ENCODE measurements around the gene ROBO2.
"Not testable (repeated sequence)": the region's sequence is repeated elsewhere in the genome, so short reads cannot be mapped to it uniquely, and the experiment has no call there.

ROBO2 gene

DNA sequence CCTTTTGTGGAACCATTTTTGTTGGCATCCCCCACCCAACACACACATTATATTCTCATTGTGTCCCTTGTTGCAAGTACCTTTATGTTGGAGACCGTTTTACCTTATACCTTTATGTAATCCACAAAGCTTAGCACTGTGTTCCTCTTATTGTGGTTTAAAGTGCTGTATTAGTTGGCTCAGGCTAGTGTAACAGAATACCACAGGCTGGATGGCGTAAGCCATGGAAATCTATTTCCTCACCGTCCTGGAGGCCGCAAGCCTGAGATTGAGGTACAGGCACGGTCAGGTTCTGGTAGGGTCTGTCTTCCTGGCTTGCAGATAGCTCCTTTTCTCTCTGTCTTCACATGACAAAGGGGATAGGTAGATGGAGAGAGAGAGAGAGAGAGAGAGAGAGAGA lies 302.8 kb downstream of the ROBO2 start:
- no peak for DNase-seq

DNA sequence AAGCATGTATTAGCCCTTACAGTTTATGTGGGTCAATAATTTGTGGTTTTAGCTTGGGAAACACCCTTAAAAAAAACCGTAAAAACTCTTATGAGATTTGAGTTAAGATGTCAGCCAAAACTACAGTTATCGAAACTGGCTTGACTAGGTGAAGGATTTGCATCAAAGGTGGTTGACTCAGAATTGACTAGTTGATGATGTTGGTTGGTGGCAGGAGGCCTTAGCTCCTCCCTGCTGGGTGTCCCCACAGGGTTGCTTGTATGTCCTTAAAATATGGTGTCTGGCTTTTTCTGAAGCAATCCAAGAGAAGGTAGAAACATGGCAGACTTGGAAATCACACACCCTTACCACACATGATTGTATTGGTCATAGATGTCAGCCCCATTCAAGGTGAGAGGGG lies 305.1 kb downstream of the ROBO2 start:
- no peak for DNase-seq

DNA sequence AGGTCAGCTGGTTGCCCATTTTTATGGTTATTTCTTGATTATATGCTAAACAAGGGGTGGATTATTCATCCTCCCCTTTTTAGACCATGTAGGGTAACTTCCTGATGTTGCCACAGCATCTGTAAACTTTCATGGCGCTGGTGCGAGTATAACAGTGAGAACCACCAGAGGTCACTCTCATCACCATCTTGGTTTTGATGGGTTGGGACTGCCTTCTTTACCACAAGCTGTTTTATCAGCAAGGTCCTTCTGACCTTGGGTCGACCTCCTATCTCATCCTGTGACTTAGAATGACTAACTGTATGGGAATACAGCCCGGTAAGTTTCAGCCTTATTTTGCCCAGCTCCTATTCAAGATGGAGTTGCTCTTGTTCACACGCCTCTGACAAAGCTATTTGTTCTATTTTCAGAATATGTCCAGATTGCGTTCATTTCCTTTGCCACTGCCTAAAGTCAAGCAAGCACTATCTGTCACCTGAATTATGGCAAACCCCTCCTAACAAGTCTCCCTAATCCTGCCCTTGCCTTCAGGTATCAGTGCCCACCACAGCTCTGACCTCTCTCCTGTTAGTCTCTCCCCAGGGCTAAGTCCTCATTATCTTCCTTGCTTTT lies 308.5 kb downstream of the ROBO2 start:
- no peak for DNase-seq

DNA sequence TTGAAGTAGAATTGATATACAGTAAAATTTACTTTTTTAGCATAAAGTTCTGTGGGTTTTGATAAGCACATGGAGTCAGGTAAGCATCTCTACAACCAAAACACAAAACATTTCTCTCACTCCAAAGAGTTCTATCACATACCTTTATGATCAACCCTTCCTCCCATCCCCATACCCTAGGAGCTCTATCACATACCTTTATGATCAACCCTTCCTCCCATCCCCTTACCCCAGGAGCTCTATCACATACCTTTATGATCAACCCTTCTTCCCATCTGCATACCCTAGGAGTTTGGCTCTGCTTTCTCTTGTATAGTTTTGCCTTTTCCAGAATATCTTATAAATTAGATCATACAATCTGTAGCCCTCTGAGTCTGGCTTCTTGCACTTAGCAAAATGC lies 315.1 kb downstream of the ROBO2 start:
- DNase-seq, result no peak

DNA sequence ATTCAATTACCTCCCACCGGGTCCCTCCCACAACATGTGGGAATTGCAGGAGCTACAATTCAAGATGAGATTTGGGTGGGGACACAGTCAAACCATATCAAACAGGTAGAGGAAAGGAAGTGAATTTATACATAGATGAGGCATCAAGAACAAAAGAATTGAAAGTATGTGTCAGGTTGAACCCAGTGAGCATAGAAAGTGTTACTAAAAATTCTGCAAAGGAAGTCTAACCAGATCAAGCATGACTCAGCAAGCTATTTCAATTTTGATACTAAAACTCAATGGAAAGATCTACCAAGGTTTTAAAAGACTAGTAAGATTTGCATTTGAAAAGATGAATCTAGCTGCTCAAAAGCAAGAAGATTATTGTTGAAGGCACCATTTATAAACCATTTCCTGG lies 323.0 kb downstream of the ROBO2 start:
- no peak for DNase-seq

DNA sequence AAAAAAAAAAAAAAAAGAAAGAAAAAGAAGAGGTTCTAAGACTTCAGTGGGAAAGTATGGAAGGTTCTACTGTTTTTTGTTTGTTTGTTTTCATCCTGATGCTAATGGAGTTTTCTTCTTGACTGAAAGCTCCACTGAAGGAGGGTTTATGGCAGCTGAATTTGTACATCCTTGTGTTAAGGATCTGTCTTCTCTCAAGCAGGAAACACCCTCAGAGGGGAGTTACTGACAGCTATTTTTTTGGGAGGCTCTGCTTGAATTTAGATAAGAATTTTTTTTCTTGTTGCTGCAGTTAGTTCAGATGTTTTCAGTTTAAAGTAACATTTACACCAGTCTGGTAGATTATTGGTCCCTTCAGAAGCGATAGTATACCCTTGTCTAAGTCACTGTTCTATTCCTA lies 325.3 kb downstream of the ROBO2 start:
- DNase-seq, result no peak

DNA sequence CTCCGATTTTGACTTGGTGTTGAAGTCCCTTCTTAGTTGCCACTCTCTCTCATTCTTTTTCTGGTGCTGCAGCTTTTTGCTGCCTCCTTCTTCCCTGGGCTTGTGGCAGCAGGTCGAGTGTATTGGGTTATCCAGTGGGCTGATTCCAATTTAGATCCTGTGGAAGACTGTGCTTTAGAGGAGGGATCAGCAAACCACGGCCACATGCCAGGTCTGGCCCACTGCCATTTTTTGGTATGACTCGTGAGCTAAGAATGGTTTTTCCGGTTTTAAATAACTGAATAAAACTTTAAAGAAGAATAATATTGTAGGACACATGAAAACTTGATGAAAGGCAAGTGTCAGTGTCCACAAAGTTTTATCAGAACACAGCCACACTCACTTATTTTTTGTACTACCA lies 330.5 kb downstream of the ROBO2 start:
- DNase-seq, result no peak

DNA sequence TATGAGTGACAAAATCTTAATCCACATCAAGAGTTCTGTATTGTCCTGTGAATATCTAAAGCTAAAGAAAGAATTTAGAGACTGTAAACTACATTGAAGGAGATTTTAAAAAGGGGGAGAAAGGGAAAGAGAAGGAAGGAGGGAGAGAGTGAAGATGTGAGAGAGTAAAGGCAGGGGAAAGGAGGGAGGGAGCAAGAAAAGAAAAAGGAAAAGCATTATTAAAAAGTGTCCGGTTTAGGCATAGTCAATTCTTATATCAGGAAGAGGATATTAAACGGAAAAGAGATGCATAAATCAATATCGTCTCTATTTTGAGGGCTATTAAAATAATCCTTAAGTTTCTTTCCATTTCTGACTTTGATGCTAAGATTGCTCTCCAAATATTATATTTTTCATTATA lies 332.1 kb downstream of the ROBO2 start:
- no peak for DNase-seq

DNA sequence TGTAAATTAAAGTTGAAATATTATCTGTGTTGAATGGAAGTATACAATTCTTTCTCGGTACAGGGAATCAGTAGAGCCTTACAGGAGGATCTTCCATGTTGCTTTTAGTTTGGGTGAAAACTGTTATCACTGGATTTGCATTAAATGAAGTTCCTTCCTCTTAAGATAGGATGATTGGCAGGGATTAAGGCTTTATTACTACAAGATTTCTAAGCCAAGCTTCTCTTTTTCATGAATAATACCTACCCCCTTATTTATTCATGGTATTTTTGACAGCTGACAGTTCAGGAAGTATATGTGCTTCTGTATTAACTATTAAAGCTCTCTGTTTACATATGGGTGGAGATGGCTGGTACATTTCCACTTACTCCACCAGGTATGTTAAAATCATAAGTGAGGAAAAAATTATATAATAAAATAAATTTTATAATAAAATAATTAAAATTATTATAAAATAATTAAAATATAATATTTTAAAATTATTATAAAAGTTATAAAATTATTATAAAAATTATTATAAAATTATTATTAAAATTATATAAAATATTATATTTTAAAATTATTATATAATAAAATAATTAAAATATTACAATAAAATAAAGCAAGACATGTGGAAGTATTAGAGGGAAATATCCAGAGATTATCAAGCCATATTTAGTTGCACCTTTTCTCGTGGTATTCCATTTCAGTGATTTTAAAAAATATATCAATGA lies 332.9 kb downstream of the ROBO2 start:
- DNase-seq, result no peak

DNA sequence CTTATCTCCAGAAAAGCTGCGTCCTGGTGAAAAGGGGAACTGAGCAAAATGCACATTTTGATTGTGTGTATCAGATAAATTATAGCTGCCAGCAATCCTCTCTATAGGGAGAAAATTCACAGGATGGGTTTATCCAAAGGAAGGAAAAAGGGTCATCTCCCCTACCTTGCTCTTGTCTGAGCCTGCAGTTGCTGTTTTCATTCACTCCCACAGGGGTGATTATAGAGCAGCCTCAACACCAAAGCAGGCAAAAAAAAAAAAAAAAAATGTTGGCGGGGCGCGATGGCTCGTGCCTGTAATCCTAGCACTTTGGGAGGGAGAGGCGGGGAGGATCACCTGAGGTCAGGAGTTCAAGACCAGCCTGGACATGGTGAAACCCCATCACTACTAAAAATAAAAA lies 333.7 kb downstream of the ROBO2 start:
- DNase-seq, result no peak

DNA sequence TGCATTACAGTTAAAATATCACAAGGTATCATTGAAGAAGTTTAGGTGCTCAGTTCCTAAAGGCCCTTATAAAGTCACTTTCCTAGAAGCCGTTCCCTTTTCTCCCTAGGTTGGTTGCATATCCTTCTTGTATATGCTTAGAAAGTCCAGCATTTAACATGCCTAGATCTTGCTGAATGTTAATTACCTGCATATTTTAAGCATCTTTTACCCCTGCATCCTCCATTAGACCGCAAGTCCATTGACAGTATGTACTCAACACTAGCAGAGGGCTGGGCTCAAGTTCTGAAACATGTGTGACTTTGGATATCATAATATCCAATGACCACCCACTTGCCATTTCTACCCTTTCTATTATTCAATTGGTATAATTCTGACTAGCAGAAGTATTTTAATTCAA lies 336.6 kb downstream of the ROBO2 start:
- no peak for DNase-seq

DNA sequence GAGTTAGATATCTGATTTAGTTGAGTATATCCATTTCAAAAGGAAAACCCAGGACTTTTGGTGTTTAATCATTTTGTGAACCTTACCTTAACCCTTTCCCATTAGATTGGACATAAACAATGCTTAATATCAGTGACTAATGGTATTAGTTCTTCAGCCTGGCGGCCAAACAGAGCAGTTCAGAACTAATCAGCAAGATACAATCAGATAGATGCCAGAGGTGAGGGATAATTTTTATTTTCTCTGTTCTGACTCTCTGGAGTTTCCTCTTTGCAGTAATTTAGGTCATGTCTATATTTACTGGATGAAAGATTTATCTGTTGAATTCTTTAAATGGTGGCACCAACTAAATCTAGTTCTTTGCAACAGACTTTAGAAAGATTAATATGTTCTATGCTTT lies 337.8 kb downstream of the ROBO2 start:
- no peak for DNase-seq

DNA sequence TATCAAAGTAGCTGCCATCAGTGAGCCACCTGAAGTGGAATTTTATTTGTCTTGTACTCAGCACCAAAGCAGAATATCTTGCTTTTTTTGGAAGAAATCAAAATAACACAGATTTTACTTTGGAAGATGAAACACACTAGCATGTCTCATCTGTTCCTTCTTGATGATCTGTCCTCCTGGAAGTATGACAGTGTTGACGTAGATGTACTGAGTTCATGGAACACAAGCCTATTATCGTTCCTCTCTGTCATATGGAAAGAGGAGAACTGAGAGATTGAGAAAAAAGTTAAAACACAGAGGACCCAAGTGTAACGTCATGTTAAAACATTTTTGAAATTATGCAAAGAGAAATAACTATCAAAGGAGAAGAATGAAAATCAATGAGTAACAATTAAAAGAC lies 340.2 kb downstream of the ROBO2 start:
- DNase-seq, result no peak

DNA sequence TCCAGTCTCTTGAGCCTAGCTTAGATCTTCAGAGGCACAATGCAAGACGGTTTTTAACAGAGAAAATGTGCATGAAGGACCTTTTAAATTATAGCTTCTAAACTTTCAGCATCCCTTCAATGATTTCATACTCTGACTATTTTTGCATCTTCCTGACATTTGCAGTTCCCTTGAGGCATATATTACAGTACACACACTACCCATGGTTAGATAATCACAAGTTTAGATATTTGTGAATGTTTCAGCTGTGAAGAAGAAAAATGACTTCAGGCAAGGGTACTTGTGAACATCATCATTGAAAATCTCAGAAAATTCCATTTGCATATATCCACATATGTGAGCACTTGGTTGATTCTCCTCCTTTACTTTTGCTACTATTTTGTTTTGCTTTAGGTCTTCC lies 341.5 kb downstream of the ROBO2 start:
- DNase-seq, result no peak

DNA sequence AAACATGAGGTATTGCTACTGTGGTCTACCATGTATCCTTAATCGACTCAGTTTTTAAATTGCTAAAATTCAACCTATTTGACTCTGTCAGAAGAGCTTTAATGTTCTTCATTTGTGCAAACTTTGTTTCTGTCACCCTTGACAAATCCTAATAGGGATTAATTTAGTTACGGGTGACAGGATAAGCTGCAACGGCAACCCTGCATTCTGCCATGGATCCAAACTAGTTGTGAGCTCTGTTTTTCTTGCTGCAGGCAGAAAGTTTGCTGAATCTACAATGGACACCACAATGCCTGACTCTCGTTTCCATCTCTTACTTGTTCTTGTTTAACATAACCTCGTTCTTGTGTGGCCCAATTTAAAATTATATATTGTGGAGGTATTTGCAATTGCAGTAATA lies 352.3 kb downstream of the ROBO2 start:
- DNase-seq, result no peak

DNA sequence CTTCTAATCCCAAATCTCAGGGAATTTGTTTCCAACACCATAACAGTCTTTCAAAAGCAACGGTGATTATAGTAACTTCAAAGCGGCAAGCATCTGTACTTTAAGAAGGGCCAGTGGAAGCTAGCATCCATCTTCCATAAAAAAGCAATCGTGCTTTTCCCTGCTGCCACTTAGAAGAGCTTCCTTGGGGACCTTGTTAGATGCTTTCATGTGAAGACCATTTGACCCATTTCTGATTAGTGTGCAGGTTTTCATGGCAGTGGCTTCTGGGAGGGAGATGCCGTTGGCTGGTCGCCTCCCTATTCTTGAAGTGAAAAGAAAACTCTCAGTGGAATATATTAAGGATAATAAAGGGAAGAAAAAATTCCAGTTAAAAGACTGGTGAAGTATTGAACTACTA lies 354.1 kb downstream of the ROBO2 start:
- no peak for DNase-seq

DNA sequence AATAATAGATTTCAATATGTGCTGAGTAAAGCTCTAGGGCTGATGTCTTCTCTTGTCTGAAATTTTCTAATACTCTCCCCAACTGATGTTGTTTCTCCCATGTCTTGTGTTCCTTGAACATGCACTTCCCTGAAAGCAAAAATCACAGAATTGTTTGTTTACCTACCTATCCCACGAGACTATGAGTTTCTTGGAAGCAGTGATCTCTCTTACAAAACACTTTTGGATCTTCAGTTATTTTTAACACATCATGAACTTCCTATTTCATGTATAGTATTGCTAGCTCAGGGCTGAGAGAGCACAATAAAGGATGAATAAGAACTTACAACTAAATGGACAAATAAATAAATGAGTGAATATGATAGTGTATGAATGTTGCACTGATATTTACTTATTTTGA lies 365.0 kb downstream of the ROBO2 start:
- DNase-seq, result no peak

DNA sequence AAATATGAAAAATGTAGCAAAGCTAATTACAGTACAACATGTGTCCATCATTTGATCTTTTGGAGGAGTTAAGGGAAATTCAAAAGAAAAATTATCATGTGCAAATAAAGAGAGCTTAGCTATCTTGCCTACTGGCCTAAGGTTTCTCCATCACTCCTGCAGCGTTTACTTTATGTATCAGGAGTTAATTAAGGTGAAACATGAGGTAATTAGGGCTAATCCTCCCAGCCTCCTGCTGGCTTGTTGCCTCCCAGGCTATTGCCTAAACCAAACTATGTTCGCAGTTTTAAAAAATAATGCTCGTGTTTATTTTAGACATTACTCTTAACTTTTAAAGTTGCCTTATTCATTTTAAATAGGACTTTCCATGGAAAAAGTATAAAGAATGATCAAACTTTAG lies 367.5 kb downstream of the ROBO2 start:
- no peak for DNase-seq

DNA sequence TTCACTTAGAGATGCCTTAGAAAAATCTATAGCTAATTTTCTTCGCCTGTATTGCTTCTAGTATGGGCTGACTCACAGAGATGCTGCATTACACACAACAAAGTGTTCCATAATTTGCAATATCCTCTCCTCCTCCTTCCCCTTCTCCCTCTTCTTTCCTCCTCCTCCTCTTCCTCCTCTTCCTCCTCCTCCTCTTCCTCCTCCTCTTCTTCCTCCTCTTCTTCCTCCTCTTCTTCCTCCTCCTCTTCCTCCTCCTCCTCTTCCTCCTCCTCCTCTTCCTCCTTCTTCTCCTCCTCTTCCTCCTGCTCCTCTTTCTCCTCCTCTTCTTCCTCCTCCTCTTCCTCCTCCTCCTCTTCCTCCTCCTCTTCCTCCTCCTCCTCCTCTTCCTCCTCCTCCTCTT lies 370.4 kb downstream of the ROBO2 start:
- DNase-seq, result not testable (repeated sequence)

DNA sequence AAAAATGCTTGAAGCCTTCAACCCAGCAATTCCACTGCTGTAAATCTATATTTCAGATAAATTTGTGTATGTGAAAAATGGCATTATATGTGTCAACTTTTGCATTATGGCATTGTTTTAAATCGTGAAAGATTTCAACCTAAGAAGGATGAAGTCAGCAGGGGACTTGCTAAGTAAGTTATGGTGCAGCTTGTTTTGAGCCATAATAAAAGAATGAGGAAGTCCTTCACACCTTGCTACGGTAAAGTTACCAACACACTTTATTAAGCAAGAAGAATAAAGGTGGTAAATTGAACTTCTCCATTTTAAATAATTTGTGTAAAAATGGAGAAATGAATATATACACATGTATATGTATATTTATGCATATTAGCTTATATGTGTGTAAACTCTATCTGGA lies 371.4 kb downstream of the ROBO2 start:
- no peak for DNase-seq

DNA sequence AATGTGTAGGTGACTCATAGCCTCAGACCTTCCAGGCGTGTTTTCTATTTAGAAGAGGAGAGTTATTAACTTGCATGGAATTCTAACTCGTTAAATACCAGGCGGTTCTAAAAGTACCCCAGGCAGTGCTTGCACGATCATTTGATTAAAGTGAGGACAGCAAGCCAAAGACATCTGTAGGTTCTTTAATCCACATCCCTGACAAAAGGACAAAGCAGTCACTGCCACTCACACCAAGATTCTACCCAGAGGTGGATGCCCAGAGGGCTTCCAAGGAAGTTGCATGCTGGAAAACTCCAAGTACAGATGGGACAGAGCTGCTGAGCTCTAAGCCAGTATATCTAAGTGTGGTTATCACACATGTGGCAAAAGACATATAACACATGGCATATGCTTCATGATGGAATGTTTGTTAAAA lies 372.1 kb downstream of the ROBO2 start:
- DNase-seq, result no peak

DNA sequence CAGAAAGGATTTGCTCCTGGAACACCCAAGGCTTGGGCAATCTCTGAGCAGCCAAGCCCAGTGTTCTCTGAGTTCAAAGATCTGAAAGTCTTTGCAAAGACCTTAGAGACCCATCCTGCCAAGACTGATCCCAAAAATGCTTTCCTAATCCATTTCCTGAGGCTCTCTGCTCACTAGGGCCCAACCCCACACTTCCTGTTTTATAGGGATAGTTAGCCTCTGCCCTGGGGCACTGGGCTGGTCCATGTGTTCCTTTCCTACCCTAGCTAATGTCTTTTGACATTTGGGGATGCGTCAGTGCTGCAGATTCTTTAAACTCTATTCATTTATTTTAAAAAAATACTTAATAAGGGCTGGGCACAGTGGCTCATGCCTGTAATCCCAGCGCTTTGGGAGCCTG lies 372.7 kb downstream of the ROBO2 start:
- DNase-seq, result no peak

DNA sequence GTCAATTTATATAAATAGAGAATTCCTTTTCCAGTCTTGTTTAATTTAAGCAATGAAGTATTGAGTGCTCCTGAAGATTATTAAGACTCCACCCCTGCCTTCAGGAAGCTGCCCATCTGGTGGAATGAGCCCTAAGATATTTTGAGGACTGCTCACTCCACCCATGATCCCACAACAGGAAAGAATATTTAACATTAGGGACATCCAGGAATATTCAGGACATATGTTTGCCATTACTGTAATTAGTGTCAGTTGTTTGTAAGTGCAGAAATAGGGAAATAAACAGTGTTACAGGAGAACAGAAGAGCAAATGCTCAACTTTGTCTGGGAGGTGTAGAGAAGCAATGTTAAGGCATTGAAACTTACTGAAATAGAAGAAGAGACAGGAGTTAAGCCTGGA lies 375.0 kb downstream of the ROBO2 start:
- no peak for DNase-seq

DNA sequence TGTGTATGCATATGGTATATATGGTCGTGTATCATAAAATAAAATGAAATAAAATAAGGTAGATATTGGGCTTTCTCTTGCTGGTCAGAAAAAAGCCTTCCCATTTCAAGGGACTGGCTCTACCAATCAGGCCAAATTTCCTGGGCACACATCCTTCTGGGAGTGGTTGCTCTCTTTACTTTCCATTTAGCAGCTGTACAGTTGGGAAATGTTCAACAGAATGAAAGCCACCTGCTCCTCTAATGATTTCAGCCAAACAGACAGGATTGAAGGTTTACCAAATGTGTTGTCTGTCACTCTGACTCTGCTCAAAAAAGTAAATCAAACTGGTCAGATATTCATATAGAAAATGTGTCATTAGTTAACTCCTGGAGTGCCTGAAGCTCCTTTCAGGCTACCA lies 380.4 kb downstream of the ROBO2 start:
- DNase-seq, result no peak

DNA sequence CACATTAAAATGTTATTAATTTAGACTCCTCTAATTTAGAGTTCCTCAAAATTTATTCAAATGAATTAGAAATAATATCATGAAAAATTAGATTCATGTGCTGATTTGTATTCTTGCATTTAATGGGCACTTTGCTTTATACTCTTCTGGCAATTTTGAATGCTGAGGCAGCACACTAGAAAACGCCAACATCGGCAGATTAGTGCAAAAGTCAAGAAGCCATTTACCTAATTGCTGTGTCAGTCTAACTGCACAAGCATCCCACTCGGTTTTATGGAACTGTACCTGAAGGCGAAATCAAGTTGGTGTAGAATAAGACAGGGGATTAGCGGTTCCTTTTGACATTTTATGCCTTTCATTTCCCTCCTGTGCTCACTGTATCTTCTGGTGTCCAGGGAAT lies 382.0 kb downstream of the ROBO2 start:
- no peak for DNase-seq
